CD4-positive, alpha-beta T cell treated with Interleukin-15 for 4 hours (primary cell): ENCODE measurements around the gene TASOR2.

ENCODE experiments used
- DNase-seq: peaks from one replicate; pipeline ENCODE4 v3.0.0-alpha.2; 2020; ENCODE audit warnings: low spot score

Gene TASOR2

GRCh38 chr10:5655121-5655520 lies 29.5 kb upstream of the TASOR2 start:
- DNase-seq = no peak

- no peak for DNase-seq
These were observed 27.7 kb upstream of the TASOR2 start for GRCh38 chr10:5656737-5657579.

- DNase-seq = no peak
These were observed 25.6 kb upstream of the TASOR2 start for GRCh38 chr10:5658871-5659618.

- no peak for DNase-seq
These were observed 24.7 kb upstream of the TASOR2 start for GRCh38 chr10:5659702-5660528.

- no peak for DNase-seq
These were observed 23.6 kb upstream of the TASOR2 start for GRCh38 chr10:5661043-5661442.

- no peak for DNase-seq
These were observed 21.7 kb upstream of the TASOR2 start for GRCh38 chr10:5662708-5663579.

GRCh38 chr10:5663692-5664427 lies 20.8 kb upstream of the TASOR2 start:
- DNase-seq = no peak

GRCh38 chr10:5665373-5666007 lies 19.1 kb upstream of the TASOR2 start:
- DNase-seq = no peak

- no peak for DNase-seq
These were observed 18.4 kb upstream of the TASOR2 start, which contains the start of gene ASB13 for GRCh38 chr10:5666008-5666840. ASB13 (minus strand) TSS chr10:5666595; CDS start chr10:5666551, 44 bp downstream.

- DNase-seq = no peak
These were observed 17.6 kb upstream of the TASOR2 start for GRCh38 chr10:5666841-5667630.

GRCh38 chr10:5668429-5668828 lies 16.2 kb upstream of the TASOR2 start:
- DNase-seq = no peak

GRCh38 chr10:5669604-5670003 lies 15.0 kb upstream of the TASOR2 start:
- no peak for DNase-seq

GRCh38 chr10:5670662-5671375 lies 13.8 kb upstream of the TASOR2 start:
- no peak for DNase-seq

GRCh38 chr10:5678397-5679036 lies 6.1 kb upstream of the TASOR2 start:
- no peak for DNase-seq

- DNase-seq = no peak
These were observed 5.6 kb upstream of the TASOR2 start for GRCh38 chr10:5679037-5679435.

GRCh38 chr10:5679606-5680005 lies 5.0 kb upstream of the TASOR2 start:
- no peak for DNase-seq

GRCh38 chr10:5681930-5682329 lies 2.7 kb upstream of the TASOR2 start:
- DNase-seq = no peak
